ENCODE measurements around the gene SLC44A2. TPM values are rescaled to one million over a fixed set of nuclear protein-coding genes. Genes with fewer than 3 reads are reported as not detected.

SLC44A2 gene
- total RNA-seq, 4 donors from 2014 or later: 34.3 to 51.7 (median 41.5) TPM

DNA sequence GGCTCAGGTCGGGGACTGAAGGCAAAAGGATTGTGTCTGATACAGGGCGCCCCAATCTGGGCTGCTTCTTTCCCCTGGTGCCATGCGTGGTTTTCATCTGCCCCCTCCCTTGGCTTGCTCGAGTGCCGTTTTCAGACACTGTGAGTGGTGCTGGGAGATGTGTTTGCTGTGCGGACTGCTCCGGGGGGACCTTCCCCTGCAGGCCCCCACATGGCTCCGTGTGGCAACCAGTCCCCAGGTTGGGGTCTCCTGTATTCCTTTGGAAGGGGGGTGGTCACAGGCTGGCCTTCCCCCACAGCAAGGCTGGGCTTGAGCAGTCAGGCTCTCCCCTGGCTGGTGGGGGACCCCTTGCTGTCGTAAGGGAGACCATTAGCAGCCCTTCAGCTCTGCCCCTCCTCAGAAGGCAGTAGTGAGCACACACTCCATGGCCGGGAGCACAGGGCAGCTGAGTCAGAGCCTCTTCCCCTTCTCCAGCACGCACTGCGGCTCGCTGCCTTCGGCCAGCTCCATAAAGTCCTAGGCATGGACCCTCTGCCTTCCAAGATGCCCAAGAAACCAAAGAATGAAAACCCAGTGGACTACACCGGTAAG, 55.3 kb downstream of the SLC44A2 start:
- H3K27ac ChIP-seq: no peak overlapping the region
- no peak for ATAC-seq
- H3K4me3 ChIP-seq: no peak overlapping the region
- TF ChIP-seq POLR2AphosphoS5 (IDR thresholded peaks at IDR 0.05) (no peak), EP300 (IDR thresholded peaks at IDR 0.05) (no peak), POLR2A (IDR thresholded peaks at IDR 0.05) (no peak)
- TF ChIP-seq, protein P1, sequence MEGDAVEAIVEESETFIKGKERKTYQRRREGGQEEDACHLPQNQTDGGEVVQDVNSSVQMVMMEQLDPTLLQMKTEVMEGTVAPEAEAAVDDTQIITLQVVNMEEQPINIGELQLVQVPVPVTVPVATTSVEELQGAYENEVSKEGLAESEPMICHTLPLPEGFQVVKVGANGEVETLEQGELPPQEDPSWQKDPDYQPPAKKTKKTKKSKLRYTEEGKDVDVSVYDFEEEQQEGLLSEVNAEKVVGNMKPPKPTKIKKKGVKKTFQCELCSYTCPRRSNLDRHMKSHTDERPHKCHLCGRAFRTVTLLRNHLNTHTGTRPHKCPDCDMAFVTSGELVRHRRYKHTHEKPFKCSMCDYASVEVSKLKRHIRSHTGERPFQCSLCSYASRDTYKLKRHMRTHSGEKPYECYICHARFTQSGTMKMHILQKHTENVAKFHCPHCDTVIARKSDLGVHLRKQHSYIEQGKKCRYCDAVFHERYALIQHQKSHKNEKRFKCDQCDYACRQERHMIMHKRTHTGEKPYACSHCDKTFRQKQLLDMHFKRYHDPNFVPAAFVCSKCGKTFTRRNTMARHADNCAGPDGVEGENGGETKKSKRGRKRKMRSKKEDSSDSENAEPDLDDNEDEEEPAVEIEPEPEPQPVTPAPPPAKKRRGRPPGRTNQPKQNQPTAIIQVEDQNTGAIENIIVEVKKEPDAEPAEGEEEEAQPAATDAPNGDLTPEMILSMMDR (IDR thresholded peaks at IDR 0.05): no peak
- peaks cover 0 to 98% of the 10 kb centered on the region in 2 donors for H3K36me3 ChIP-seq
- H3K27me3 ChIP-seq: no peaks in the 10 kb centered on the region
- no peaks in the 10 kb centered on the region for H3K9me3 ChIP-seq
- 100% methylated on average over 1 to 2 of the region's 15 CpGs for WGBS, 2 donors (ENCODE audit: low coverage in 1 of 2)
- H3K4me1 ChIP-seq: no peaks in the 10 kb centered on the region

DNA sequence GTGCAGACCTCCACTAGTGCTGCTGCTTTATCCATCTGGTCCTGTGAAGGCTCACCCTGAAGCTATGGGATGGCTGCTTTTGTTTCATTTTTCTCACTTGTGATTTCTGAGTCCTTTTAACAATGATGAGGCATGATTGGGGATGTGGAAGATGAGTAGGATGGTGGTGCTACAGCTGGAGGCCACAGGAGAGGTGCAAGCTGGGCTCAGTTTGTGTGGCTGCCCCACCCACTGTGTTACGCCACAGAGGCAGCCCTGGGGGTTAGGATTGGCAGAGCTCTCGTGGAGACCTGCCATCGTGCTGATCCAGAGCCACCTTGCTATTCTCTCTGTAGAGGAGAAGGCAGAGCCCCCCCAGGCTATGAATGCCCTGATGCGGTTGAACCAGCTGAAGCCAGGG, 56.3 kb downstream of the SLC44A2 start:
- Histone ChIP-seq H3K36me3 (peaks cover 0 to 100% of the 10 kb centered on the region in 2 donors), H3K4me1 (no peaks in the 10 kb centered on the region), H3K9me3 (no peaks in the 10 kb centered on the region), H3K4me3 (no peak overlapping the region), H3K27me3 (no peaks in the 10 kb centered on the region), H3K27ac (no peak overlapping the region)
- WGBS, 2 donors (ENCODE audit: low coverage in 1 of 2): no CpG with 5 or more reads among the region's 4 CpGs
- ATAC-seq: no peak
- TF ChIP-seq EP300 (IDR thresholded peaks at IDR 0.05): no peak
- TF ChIP-seq POLR2A (IDR thresholded peaks at IDR 0.05): no peak
- TF ChIP-seq, protein P1 (IDR thresholded peaks at IDR 0.05): no peak
- TF ChIP-seq POLR2AphosphoS5 (IDR thresholded peaks at IDR 0.05): no peak

DNA sequence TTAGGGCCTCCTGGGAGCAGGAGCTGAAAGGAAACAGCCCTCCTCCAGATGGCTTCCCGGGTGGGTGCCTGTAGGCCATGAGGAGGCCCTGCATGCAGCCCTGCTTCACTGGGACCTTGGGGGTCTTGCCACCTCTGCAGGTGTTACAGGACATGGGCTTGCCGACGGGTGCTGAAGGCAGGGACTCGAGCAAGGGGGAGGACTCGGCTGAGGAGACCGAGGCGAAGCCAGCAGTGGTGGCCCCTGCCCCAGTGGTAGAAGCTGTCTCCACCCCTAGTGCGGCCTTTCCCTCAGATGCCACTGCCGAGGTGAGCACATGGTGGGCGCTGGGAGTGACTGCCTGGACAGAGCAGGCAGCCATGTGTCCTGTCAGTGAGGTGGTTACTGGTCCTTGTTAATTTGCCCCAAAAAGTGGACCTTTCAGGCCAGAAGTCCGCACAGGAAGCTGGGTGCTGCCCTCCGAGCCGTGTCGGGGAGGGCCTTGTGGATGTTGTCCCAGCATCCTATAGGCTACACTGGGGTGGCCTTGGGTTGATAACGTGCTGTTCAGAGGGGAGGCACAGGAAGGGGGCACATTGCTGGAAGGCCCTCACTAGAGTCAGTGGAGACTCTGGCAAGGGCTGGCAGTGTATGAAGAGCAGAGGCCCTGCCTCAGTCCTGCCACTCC, 57.2 kb downstream of the SLC44A2 start:
- Histone ChIP-seq H3K4me1 (no peaks in the 10 kb centered on the region), H3K27ac (no peak overlapping the region), H3K36me3 (peaks cover 0 to 100% of the 10 kb centered on the region in 2 donors), H3K27me3 (no peaks in the 10 kb centered on the region), H3K4me3 (no peak overlapping the region), H3K9me3 (no peaks in the 10 kb centered on the region)
- 80 to 91% methylated on average over 1 to 4 of the region's 15 CpGs for WGBS, 2 donors (ENCODE audit: low coverage in 1 of 2)
- TF ChIP-seq, protein P1 (IDR thresholded peaks at IDR 0.05): no peak
- TF ChIP-seq POLR2AphosphoS5 (IDR thresholded peaks at IDR 0.05) (no peak), POLR2A (IDR thresholded peaks at IDR 0.05) (no peak), EP300 (IDR thresholded peaks at IDR 0.05) (no peak)
- ATAC-seq: no peak

DNA sequence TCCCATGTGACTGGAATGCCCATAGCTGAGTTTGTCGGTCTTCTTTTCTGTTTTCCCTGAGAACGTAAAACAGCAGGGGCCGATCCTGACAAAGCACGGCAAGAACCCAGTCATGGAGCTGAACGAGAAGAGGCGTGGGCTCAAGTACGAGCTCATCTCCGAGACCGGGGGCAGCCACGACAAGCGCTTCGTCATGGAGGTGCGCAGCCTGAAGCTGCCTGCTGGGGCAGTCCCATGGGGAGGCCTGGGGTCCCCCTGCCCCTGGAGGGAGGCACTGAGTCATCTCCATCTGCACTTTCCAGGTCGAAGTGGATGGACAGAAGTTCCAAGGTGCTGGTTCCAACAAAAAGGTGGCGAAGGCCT, 57.7 kb downstream of the SLC44A2 start:
- Histone ChIP-seq H3K27me3 (no peaks in the 10 kb centered on the region), H3K27ac (no peak overlapping the region), H3K9me3 (no peaks in the 10 kb centered on the region), H3K4me3 (no peak overlapping the region), H3K36me3 (peaks cover 0 to 100% of the 10 kb centered on the region in 2 donors), H3K4me1 (no peaks in the 10 kb centered on the region)
- WGBS, 2 donors (ENCODE audit: low coverage in 1 of 2): 84% methylated on average over 10 of the region's 15 CpGs; no CpG with 5 or more reads in 1 of the 2 donors
- ATAC-seq: no peak
- TF ChIP-seq EP300 (IDR thresholded peaks at IDR 0.05): no peak
- no peak for TF ChIP-seq POLR2A (IDR thresholded peaks at IDR 0.05)
- TF ChIP-seq POLR2AphosphoS5 (IDR thresholded peaks at IDR 0.05): no peak
- TF ChIP-seq, protein P1 (IDR thresholded peaks at IDR 0.05): no peak

DNA sequence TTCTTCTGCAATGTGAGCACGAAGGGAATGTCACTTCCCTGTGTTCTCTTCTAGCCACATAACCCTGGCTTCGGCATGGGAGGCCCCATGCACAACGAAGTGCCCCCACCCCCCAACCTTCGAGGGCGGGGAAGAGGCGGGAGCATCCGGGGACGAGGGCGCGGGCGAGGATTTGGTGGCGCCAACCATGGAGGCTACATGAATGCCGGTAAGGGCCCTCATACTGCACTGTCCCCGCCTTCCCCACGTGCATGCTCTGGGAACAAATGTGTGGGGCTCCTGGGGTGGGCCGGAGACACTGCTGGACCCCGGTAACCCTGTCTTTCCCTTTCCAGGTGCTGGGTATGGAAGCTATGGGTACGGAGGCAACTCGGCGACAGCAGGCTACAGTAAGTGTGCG, 58.2 kb downstream of the SLC44A2 start:
- ATAC-seq: no peak

More for the DNA sequence above, 58.2 kb downstream of the SLC44A2 start:
- peaks cover 0 to 100% of the 10 kb centered on the region in 2 donors for H3K36me3 ChIP-seq
- no peaks in the 10 kb centered on the region for H3K9me3 ChIP-seq
- no peaks in the 10 kb centered on the region for H3K27me3 ChIP-seq
- no peak overlapping the region for H3K4me3 ChIP-seq
- no peak for TF ChIP-seq POLR2A (IDR thresholded peaks at IDR 0.05)
- no peak for TF ChIP-seq POLR2AphosphoS5 (IDR thresholded peaks at IDR 0.05)
- no peak for TF ChIP-seq EP300 (IDR thresholded peaks at IDR 0.05)
- TF ChIP-seq, protein P1 (IDR thresholded peaks at IDR 0.05): no peak
- H3K4me1 ChIP-seq: no peaks in the 10 kb centered on the region
- H3K27ac ChIP-seq: no peak overlapping the region
- 87 to 93% methylated on average over 3 to 6 of the region's 21 CpGs for WGBS, 2 donors (ENCODE audit: low coverage in 1 of 2)

All from gastroesophageal sphincter (tissue), 4 donors.